C4-2B (cell line): ENCODE results near the gene MGMT.

Experiments
- ZFX ChIP-seq: fragments of 450-650 bp; IDR thresholded peaks from 2 replicates; pipeline ENCODE4 v1.6.1; 2017
- TF ChIP-seq, protein P1 (sequence below): fragments of 450-650 bp; conservative IDR thresholded peaks from 2 replicates; pipeline ENCODE4 v1.5.1; 2017; ENCODE audit warnings: mild to moderate bottlenecking

DNA sequence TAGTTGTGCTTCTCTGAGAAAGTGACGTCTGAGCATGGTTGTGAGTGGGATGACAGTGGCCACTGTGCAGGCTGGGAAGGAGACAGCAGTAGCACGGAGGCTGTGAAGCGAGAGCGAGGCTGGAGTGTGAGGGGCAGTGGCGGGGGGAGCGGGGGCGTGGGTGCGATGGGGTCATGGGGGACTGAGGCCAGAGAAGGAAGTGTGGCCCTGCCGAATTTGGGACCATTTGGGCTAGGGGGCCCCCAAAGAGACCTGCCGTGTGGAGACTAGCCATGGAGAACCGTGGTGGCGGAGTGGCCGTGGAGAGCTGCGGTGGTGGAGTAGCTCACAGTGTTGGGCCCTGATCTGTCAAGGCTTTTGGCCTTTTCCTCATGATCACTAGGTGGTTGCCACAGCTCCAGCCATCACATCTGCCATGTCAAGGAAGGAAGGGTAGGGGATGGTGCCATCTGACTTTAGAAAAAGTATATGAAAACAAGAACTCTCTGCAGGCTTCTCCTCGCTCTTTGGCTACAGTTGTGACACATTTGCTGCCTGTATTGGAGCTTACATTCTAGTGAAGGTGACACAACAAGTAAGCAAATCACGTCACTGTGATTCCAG lies 61.4 kb downstream of the MGMT start:
- TF ChIP-seq, protein P1, sequence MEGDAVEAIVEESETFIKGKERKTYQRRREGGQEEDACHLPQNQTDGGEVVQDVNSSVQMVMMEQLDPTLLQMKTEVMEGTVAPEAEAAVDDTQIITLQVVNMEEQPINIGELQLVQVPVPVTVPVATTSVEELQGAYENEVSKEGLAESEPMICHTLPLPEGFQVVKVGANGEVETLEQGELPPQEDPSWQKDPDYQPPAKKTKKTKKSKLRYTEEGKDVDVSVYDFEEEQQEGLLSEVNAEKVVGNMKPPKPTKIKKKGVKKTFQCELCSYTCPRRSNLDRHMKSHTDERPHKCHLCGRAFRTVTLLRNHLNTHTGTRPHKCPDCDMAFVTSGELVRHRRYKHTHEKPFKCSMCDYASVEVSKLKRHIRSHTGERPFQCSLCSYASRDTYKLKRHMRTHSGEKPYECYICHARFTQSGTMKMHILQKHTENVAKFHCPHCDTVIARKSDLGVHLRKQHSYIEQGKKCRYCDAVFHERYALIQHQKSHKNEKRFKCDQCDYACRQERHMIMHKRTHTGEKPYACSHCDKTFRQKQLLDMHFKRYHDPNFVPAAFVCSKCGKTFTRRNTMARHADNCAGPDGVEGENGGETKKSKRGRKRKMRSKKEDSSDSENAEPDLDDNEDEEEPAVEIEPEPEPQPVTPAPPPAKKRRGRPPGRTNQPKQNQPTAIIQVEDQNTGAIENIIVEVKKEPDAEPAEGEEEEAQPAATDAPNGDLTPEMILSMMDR = no peak
- TF ChIP-seq ZFX = no peak
